ENCODE measurements around the gene DCBLD2.

- TF ChIP-seq CTCF (IDR thresholded peaks at IDR 0.05) (no peak), POLR2A (IDR thresholded peaks at IDR 0.05) (no peak)
Measured at GRCh38 chr3:98884675-98885371, 16.7 kb downstream of the DCBLD2 start.
